Raji (cell line): ENCODE data around the gene FXYD5.

Experiments used
- POLR2A ChIP-seq: IDR thresholded peaks from 2 replicates; pipeline ENCODE4 v1.6.1; 2011; ENCODE audit warnings: low read depth, low read length, control low read depth; ENCODE audit not compliant: insufficient read depth

FXYD5 gene

DNA sequence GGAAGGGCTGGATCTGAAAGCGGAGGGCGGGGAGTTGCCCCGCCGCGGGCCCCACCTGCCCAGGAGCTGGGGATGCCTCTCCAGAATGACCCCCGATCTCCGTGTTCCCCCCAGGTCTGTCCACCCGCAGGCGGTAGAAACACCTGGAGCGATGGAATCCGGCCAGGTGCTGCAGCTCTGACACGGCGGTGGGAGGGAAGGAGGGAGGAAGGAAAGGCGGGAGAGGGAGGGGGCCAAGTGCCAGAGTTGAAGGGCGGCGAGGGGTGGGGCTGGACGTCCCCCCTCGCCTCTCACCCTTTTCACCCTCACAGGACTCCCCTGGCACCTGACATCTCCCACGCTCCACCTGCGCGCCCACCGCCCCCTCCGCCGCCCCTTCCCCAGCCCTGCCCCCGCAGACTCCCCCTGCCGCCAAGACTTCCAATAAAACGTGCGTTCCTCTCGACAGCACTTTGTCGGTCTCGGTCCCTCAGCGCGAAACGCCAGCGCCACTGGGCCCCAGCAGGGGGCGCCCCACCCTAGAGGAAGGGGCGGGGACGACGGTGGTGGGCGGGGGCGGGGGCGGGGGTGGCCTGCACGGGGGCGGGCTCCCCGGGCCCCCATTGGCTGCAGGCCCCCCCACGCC lies 11.8 kb upstream of the FXYD5 start:
- TF ChIP-seq POLR2A, result no peak

DNA sequence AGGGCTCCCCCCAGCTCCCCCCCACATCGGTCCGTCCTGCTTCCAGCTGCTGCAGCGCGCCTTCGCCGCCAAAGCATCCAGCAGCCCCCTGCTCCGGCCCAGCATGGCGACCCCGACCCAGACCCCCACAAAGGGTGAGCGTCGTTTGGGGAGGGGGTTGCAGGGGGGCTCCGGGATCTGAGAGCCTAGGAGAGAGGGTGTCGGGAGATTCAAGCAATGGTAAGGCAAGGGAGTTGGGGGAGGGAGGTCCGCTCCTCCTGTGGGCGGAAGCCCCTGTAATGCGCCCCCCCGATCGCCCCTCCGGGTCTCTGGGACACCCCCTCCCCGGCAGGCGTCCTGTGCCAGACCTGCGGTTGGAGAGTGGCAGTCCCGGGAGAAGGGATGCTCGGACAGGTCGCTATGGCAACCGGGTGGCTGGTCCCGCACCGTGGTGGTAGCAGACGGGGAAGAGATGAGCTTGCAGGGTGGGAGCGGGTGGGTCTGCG lies 11.3 kb upstream of the FXYD5 start, which contains the start of gene FXYD7:
Gene FXYD7 (plus strand): TSS at position 25 of the 485 bp plus-strand sequence. CDS start 79 bp downstream, at position 104.
- TF ChIP-seq POLR2A, result no peak

DNA sequence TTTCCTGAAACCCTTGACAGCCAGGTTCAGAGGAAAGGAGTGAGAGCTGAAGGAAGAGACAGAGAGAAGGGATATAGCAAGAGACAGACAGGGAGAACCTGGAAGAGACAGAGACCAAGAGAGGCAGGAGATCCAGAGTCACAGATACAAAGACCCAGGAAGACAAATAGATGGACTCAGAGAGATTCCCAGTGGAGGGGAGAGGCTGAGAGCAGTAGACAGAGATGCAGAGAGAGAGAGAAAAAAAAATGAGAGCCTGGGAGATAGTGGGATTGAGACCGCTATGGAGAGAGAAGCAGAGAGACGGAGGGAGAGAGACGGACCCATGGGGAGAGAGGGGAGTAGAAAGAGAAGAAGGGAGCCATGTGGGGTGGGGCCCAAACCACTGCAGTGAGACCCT lies 10.7 kb upstream of the FXYD5 start:
- no peak for TF ChIP-seq POLR2A

DNA sequence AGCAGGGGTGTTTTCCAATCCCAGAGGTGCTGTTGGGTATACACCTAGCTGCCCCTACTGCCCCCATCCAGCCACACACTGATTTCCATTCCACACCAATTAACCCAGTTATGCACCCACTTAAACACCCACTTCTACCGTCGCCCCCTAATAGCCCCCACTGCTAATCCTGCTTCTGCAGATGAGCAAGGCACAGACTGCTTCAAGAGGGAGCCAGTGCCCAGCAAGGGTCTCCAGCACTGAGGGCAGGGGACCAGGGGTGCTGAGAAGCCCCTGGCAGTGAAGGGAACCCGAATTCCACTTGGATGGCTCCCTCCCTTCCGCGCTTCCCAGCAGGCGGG lies 10.3 kb upstream of the FXYD5 start:
- no peak for TF ChIP-seq POLR2A

DNA sequence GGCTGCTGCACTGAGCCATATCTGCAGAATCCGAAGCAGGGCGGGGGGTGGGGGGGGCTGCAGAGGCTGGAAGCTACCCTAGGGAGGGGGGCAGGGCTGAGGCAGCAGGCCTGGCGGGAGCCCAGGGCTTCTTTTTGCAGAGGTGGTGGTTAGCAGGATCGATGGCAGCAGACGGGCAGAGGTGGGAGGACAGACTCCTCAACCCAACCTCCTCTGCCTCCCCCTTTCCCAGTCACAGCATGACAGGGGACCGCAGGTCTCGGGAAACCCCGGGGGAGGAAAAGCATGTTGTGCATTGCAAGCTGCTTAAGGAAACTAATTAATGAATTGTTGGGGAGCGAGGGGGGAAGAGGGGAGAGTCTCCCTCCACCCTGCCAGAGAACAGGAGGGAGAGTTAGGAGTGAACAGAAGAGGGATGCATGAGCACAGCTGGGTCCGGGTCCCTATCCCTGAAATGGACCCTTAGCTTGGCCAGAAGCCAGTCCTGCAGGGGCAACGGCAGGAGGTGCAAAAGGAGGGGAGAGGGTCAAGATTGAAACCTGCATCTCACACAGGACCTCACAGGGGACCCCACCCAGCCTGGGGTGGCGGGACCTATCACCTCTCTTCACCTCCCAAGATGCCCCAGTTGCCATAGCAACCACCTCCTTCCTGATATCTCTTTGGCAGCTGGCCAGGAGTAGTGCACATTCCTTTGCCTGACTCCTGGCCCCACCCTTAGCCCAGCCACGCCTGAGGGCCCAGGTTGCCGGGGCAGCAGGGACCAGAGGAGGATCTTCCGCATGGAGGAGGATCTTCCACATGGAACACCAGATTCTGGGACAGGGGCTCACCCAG lies 9.7 kb upstream of the FXYD5 start:
- TF ChIP-seq POLR2A, result no peak

DNA sequence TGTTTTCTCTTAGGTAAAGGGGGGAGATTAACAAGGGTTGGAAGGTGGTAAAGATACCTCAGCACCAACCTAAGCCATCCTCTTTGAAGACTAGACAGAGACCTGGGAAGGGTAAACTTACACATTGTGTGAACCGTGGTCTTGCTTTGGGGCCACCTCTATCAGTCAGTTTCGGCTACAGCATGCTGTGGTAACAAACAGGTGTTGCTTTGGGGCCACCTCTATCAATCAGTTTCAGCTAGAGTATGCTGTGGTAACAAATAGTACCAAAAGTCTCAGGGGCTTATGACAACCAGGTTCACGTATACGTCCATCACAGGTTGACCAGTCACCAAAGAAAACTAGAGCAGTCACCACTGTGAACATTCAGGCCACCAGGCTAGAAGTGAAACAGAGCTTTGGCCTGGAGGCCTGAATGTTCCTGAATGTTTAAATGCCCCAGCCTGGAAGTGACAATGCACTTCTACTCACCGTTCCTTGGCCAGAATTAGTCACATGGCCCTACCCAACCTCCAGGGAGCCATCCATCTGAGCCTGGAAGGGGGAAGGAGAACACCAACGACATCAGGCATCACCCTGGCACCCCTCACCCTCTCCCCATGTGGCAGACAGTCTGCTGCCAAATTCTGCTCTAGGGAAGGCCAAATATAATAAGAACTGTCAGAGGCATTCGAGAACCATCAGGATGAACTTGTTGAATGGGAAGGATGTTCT lies 7.6 kb upstream of the FXYD5 start:
- TF ChIP-seq POLR2A, result no peak

DNA sequence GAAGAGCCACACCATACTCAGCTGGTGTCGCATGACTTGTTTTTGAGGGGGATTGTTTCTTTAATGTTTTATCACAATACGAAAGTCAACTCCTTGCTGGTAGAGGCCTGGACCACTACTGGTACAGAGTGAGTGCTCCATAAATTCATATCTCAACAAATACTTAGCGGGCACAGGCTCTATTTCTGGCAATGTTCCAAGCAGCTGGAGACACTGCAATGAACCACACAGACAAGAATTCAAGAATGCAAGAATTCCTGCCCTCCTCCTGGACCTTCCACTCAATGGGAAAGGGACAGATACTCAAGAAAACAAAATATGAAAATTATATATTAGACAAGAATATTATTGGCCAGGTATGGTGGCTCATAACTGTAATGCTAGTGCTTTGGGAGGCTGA lies 5.1 kb upstream of the FXYD5 start:
- TF ChIP-seq POLR2A, result no peak

DNA sequence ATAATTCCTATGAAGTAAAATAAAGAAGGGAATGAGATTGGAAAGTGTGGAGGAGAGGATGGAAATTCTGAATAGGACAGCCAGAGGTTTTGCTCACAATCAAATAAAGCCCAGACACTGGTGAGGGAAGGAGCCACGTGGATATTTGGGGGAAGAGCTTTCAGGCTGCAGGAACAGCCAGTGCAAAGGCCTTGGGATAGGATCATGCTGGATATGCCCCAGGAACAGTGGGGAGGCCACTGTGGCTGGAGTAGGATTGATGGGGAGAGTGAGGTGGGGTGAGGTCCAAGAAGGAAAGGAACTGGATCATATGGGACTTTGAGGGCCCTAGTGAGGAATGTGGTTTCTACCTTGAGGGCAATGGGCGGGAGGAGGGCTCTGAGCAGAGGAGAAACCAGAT lies 4.1 kb upstream of the FXYD5 start:
- no peak for TF ChIP-seq POLR2A

DNA sequence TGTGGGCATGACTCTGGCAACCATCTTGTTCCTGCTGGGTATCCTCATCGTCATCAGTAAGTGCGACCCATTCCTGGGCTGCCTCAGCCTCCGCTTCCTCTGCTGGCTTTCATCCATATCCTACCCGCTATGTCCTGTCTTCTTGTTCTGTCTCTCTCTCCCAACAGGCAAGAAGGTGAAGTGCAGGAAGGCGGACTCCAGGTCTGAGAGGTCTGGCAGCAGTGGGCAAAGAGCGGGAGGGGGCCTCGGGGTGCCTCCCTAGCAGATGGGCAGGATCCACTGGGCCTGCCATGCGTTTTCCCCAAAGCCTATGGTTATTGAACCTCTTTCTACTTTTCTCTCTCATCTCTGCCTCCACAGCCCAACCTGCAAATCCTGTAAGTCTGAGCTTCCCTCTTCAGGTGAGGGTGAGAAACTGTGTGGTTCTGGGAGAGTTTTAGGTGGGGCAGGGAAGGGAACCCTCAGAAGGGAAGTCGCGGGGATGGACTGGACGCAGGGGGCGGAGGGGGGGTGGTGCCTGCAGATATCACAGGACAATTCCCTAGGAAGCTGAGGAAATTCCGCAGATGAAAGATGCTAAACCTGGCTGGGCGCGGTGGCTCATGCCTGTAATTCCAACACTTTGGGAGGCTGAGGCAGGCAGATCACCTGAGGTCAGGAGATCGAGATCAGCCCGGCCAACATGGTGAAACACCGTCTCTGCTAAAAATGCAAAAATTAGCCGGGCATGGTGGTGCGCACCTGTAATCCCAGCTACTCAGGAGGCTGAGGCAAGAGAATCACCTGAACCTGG lies 3.1 kb upstream of the FXYD5 start:
- no peak for TF ChIP-seq POLR2A

DNA sequence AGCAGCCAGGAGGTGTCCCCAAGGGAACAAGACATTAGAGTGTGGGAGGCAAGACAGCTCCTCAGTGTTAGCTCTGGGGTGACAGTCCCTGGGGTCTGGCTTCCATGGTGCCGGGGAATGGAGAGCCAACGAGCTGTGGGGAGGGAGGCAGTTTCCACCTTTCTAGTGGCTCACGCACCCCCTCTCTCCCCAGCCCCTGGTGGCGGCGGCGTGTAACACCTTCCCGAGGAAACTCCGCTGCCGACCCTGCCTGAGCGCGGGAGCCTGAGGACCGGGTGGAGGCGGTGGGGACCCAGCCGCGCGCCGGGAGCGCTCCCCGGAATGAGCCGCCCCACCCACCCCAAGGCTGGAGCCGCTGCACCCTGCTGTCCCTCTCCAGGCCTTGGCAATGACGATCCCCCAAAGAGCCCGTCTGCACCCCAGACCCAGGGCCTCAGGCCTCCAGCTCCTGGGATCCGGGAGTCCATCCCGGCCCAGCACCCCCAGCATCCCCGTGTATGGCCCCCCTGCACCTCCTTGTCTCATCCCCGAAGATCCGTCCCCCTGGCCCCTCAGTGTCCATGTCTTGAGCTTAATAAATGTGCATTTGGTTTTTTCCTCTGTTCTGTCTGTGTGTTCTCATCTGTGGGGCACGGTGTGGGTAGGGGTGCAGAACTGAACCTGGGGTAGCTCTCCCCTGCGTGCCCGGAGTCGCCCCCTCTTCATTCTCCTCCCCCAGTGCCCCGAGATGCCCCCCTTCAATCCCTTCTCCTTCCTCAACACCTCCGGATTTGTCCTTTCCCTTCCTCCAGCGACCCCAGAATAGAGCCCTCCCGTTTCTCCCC lies 622 bp upstream of the FXYD5 start:
- no peak for TF ChIP-seq POLR2A

DNA sequence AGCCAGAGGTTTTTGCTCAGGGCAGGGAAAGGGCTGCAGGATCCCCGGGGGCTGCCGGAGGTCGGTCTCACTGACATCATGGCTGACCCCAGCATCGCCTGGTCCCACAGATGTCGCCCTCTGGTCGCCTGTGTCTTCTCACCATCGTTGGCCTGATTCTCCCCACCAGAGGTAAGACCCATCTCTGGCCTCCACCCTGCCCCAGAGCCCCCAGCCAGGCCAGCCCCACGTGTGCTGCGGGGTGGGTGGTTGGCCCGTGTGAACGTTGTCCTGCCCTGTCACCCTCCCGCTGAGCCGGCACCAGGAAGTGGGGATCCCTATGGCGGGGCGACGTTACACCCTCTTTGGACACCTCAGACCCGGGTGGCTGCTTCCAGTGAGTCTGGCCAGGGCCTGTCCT lies 906 bp downstream of the FXYD5 start:
- TF ChIP-seq POLR2A, result no peak

DNA sequence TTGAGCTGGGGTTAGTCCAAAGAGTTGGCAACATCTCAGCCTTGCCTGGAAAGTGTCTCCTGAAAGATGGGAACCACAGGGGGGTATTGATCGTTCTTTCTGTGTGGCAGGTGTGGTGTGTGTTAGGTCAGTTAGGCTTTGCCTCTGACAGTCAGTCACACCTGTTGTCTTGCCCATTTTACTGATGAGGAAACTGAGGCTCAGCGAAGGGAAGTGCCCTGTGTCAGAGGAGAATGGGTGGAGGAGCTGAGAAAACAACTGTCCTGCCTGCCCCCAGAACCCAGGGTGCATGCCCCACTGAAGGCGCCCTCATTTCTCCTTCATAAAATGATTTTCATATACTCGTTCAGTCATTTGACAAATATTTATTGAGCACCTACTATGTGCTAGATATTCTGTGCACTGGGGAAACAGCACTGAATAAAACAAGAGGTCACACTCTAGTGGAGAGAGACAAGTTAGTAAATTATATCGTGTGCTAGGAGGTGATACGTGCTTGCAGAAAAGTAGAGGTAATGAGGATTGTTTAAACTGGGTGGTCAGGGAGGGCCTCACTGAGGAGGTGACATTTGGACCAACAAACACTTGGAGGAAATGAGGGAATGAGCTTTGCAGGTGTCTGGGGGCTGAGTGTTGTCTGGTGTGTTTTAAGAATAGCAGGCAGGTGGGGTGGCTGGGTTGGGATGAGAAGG lies 1.6 kb downstream of the FXYD5 start:
- TF ChIP-seq POLR2A, result no peak

DNA sequence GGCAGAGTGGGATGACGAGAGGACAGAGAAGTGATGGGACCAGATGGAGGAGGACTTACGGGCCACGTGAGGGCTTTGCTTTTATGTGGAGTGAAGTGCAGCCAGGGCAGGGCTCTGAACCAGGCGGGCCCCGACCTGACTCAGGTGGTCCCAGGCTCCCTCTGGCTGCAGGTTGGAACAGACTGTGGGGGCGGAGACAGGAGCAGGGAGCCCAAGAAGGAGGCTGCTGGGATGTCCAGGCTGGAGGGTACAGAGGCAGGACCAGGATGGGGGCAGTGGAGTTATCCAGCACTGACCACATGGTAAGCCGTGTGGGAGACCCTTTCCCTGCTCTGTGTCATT lies 2.1 kb downstream of the FXYD5 start:
- no peak for TF ChIP-seq POLR2A

DNA sequence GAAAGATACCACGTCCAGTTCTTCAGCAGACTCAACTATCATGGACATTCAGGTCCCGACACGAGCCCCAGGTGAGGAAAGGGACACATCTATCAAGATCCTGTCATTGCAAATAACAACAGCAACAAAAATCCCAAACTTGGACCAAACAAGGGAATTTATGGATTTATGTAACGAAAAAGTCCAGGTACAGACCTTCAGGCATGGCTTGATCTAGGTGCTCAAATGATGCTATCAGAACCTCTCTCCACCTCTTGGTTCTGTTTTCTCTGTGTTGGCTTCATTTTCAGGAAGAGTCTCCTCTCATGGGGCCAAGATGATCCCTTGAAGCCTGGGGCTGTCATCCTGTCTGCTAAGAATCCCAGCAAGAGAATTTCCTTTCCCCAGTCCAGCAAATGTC lies 2.9 kb downstream of the FXYD5 start:
- TF ChIP-seq POLR2A, result no peak
